GM20431 (cell line): ENCODE results near the gene HMBS.
"Not testable (repeated sequence)": the region's sequence is repeated elsewhere in the genome, so short reads cannot be mapped to it uniquely, and the experiment has no call there.

Experiments used
- in situ Hi-C: fragments of 300-500 bp; cut with MseI, MboI; formaldehyde crosslinking; loops from one replicate; pipeline ENCODE4 v1.15.0; 2020; ENCODE audit warnings: low sequenced_read_pairs; ENCODE audit not compliant: unreplicated experiment

Gene HMBS

GRCh38 chr11:119116601-119117000, 31.9 kb downstream of the HMBS start:
- in situ Hi-C loops, result no loop called here

GRCh38 chr11:119117004-119117706, 32.5 kb downstream of the HMBS start:
- in situ Hi-C loops, result no loop called here

- in situ Hi-C loops, result no loop called here
Observed at GRCh38 chr11:119118227-119118626, 33.5 kb downstream of the HMBS start.

- in situ Hi-C loops, result no loop called here
Observed at GRCh38 chr11:119118946-119119345, 34.3 kb downstream of the HMBS start.

GRCh38 chr11:119120639-119121007, 35.9 kb downstream of the HMBS start:
- in situ Hi-C loops, result no loop called here

GRCh38 chr11:119121008-119121810, 36.5 kb downstream of the HMBS start, which contains the start of gene HINFP:
TSS of gene HINFP (plus strand) at chr11:119121580. CDS start at chr11:119126945, 5,365 bp downstream.
- in situ Hi-C loops, result no loop called here

- in situ Hi-C loops, result no loop called here
Observed at GRCh38 chr11:119121811-119122124, 37.1 kb downstream of the HMBS start.

GRCh38 chr11:119125821-119126220, 41.1 kb downstream of the HMBS start:
- in situ Hi-C loops, result no loop called here

GRCh38 chr11:119126675-119127268, 42.1 kb downstream of the HMBS start:
- in situ Hi-C loops, result no loop called here

GRCh38 chr11:119130662-119131061, 46.0 kb downstream of the HMBS start:
- in situ Hi-C loops, result no loop called here

- in situ Hi-C loops, result no loop called here
Observed at GRCh38 chr11:119134389-119134978, 49.8 kb downstream of the HMBS start.

- in situ Hi-C loops, result not testable (repeated sequence)
Observed at GRCh38 chr11:119139276-119139675, 54.6 kb downstream of the HMBS start.
